H1 (cell line): ENCODE results near the gene CLEC14A. TPM values are rescaled to one million over a fixed set of nuclear protein-coding genes. Genes with fewer than 3 reads are reported as not detected.

Experiments
- ATF2 ChIP-seq: IDR thresholded peaks from 2 replicates; pipeline ENCODE4 v1.6.1; 2012; ENCODE audit warnings: low read length, inconsistent platforms
- KDM1A ChIP-seq: fragments of 200-600, 300-600 bp; sonication (generic); IDR thresholded peaks from 2 replicates; pipeline ENCODE4 v1.7.1; 2016; ENCODE audit warnings: mild to moderate bottlenecking, low read length, borderline replicate concordance
- RNF2 ChIP-seq: fragments of 200-900, 300-1000 bp; sonication (generic); IDR thresholded peaks from 2 replicates; pipeline ENCODE4 v1.7.1; 2016; ENCODE audit warnings: borderline replicate concordance, low read depth, mild to moderate bottlenecking, antibody characterized with exemption, low read length; ENCODE audit not compliant: poor library complexity, severe bottlenecking; ENCODE audit errors: missing control alignments
- SP2 ChIP-seq: IDR thresholded peaks from 2 replicates; pipeline ENCODE4 v1.6.1; 2012; ENCODE audit warnings: mild to moderate bottlenecking, low read length, inconsistent platforms
- ZNF274 ChIP-seq: IDR thresholded peaks from 2 replicates; pipeline ENCODE4 v1.7.0; 2012; ENCODE audit warnings: low read length, borderline replicate concordance; ENCODE audit errors: extremely low read depth
- polyA plus RNA-seq, 7 experiments: library from polyadenylated mRNA; depleted of rRNA in 3 of 7; stranded (reverse) in 5 of 7; unstranded in 2 of 7; fragments of >200 nt in 5 of 7; fragments of 200-250 nt in 2 of 7; gene quantifications; 1 replicate in 5 of 7; 2 replicates in 1 of 7; 4 replicates in 1 of 7; pipeline versions ENCODE4 v1.2.1 to v1.2.3, GENCODE V29; 2011 to 2013; ENCODE audit warnings: missing spikeins in 2 of 7, mixed read lengths in 2 of 7
- total RNA-seq: library from RNA; stranded (reverse); fragmentation: NEBNext Ultra II Directional; extraction: Animal tissue kit (Norgen Biotek cat#: 25700); gene quantifications from 2 replicates; pipeline ENCODE4 v1.2.1, GENCODE V29; 2021

Gene CLEC14A
- total and polyA plus RNA-seq, 2 of the 8 experiments (the other 6 are each of a cell fraction or from before 2014, with no cell fraction given): 0.09 to 0.13 TPM

GRCh38 chr14:38257507-38257906, 1.6 kb upstream of the CLEC14A start (continued):
- TF ChIP-seq ZNF274: no peak
- no peak for TF ChIP-seq ATF2
- TF ChIP-seq RNF2: no peak
- TF ChIP-seq KDM1A: no peak
- TF ChIP-seq SP2: no peak
